K562 (cell line): ENCODE measurements around the gene HOTAIR. TPM values are rescaled to one million over a fixed set of nuclear protein-coding genes. Genes with fewer than 3 reads are reported as not detected.

Experiments
- ATAC-seq: fragments of 200-7000 bp; cut with Tn5 transposase; 3 replicates; pipeline ENCODE4 v1.9.1; 2020; ENCODE audit warnings: moderate library complexity
- BruUV-seq: library from RNA; stranded (reverse); fragments of 400-500 nt; replicated peaks from 2 replicates; lab custom pipeline; 2021; lab: Mats Ljungman, UMichigan
- CTCF ChIA-PET: fragments of 300-600 bp; formaldehyde crosslinking; extraction: SDS; loops from one replicate; lab custom pipeline; 2021; ENCODE audit warnings: low intra/inter-chr PET ratio; lab: Yijun Ruan, JAX
- POLR2A ChIA-PET: fragments of 300-600, 350-650 bp; sonication (Branson Sonifier 250); formaldehyde crosslinking; extraction: SDS; loops from one replicate; lab custom pipeline; 2021; ENCODE audit warnings: antibody characterized with exemption, inconsistent platforms; lab: Yijun Ruan, JAX
- DNase-seq, 4 experiments: peaks; one replicate each; pipeline versions ENCODE4 v3.0.0 to v3.0.0-alpha.2; 2011 to 2018; ENCODE audit warnings: low spot score in 3 of 4, mixed read lengths in 3 of 4; ENCODE audit errors: extremely low read depth in 1 of 4
- FAIRE-seq: peaks from 2 replicates; lab custom pipeline; 2011; peaks lifted over from hg19 to GRCh38; lab: Jason Lieb, UNC
- H2AFZ ChIP-seq: 2 replicates; pipeline ENCODE4 v1.6.0; 2011; ENCODE audit warnings: low read depth, low read length, control low read depth, inconsistent platforms
- H3K27ac ChIP-seq: fragments of 200-600 bp; 3 replicates; pipeline ENCODE4 v1.8.0; 2011; ENCODE audit warnings: low read depth, mild to moderate bottlenecking, control low read depth, inconsistent platforms, low read length, moderate library complexity, mixed read lengths; ENCODE audit errors: extremely low read depth
- H3K27me3 ChIP-seq, 2 experiments: fragments of 300-600 bp in 1 of 2; 2 replicates in 1 of 2; 3 replicates in 1 of 2; pipeline versions ENCODE4 v1.6.0 to v1.8.0; 2011; ENCODE audit warnings: inconsistent platforms in 2 of 2, low read length in 2 of 2, mild to moderate bottlenecking in 1 of 2, mixed read lengths in 1 of 2, moderate library complexity in 1 of 2; ENCODE audit not compliant: control insufficient read depth in 2 of 2, insufficient read depth in 2 of 2
- H3K36me3 ChIP-seq: fragments of 300-600 bp; 3 replicates; pipeline ENCODE4 v1.8.0; 2011; ENCODE audit warnings: mild to moderate bottlenecking, low read length, inconsistent platforms; ENCODE audit not compliant: control insufficient read depth, insufficient read depth
- H3K4me1 ChIP-seq, 2 experiments: fragments of 200-600 bp in 1 of 2; replicated peaks in 1 of 2; 2 replicates in 1 of 2; 3 replicates in 1 of 2; pipeline versions ENCODE4 v1.5.1 to v1.8.0; 2011; ENCODE audit warnings: inconsistent platforms in 2 of 2, low read length in 2 of 2, mild to moderate bottlenecking in 1 of 2, mixed read lengths in 1 of 2, moderate library complexity in 1 of 2; ENCODE audit not compliant: control insufficient read depth in 2 of 2, insufficient read depth in 2 of 2
- H3K4me2 ChIP-seq: 2 replicates; pipeline ENCODE4 v1.6.1; 2011; ENCODE audit warnings: low read length, control low read depth, inconsistent platforms, mixed read lengths; ENCODE audit not compliant: insufficient read depth
- H3K4me3 ChIP-seq: fragments of 200-600 bp; sonication (generic), shearing (Covaris generic); 2 replicates; pipeline ENCODE4 v1.5.1; 2016; ENCODE audit warnings: control low read depth, inconsistent platforms
- H3K79me2 ChIP-seq: fragments of 200-600 bp; 3 replicates; pipeline ENCODE4 v1.8.0; 2011; ENCODE audit warnings: low read length, inconsistent platforms; ENCODE audit not compliant: control insufficient read depth, insufficient read depth
- H3K9ac ChIP-seq, 2 experiments: 2 replicates each; pipeline versions ENCODE4 v1.6.0 to v1.6.1; 2011; ENCODE audit warnings: low read depth in 2 of 2, low read length in 2 of 2, control low read depth in 1 of 2, inconsistent platforms in 1 of 2, mild to moderate bottlenecking in 1 of 2, mixed read lengths in 1 of 2; ENCODE audit not compliant: insufficient read depth in 1 of 2
- H3K9me1 ChIP-seq: one replicate; pipeline ENCODE4 v1.6.0; 2011; ENCODE audit warnings: inconsistent platforms, mild to moderate bottlenecking, low read length, moderate library complexity; ENCODE audit not compliant: control insufficient read depth, insufficient read depth
- H3K9me3 ChIP-seq: replicated peaks from 2 replicates; pipeline ENCODE4 v1.5.1; 2011; ENCODE audit warnings: low read depth, low read length, inconsistent platforms; ENCODE audit not compliant: control insufficient read depth, insufficient read depth
- H4K20me1 ChIP-seq: replicated peaks from 2 replicates; pipeline ENCODE4 v1.6.1; 2011; ENCODE audit warnings: low read length, inconsistent platforms, mixed read lengths; ENCODE audit not compliant: control insufficient read depth, insufficient read depth
- KDM1A ChIP-seq, 2 experiments: fragments of 450-650 bp; IDR thresholded peaks; 2 replicates each; pipeline ENCODE4 v1.6.1; 2016; ENCODE audit warnings: mild to moderate bottlenecking in 2 of 2
- MED1 ChIP-seq: sonication (generic); formaldehyde crosslinking; IDR thresholded peaks from 2 replicates; pipeline ENCODE4 v1.8.1; 2023; ENCODE audit warnings: missing genetic modification reagents, borderline replicate concordance
- RFX5 ChIP-seq: IDR thresholded peaks from 2 replicates; pipeline ENCODE4 v1.6.1; 2011; ENCODE audit warnings: low read depth, mild to moderate bottlenecking, improper control_type of control experiment, low read length
- TAF1 ChIP-seq: IDR thresholded peaks from 2 replicates; pipeline ENCODE4 v1.6.1; 2011; ENCODE audit warnings: mild to moderate bottlenecking, low read length, moderate library complexity; ENCODE audit not compliant: insufficient read depth, control insufficient read depth, severe bottlenecking; ENCODE audit errors: extremely low read depth
- TEAD1 ChIP-seq, 2 experiments: fragments of 450-650 bp in 1 of 2; sonication (generic) in 1 of 2; formaldehyde crosslinking; IDR thresholded peaks; 2 replicates each; pipeline versions ENCODE4 v1.4.0 to v1.8.0; 2020 to 2022; ENCODE audit warnings: mild to moderate bottlenecking in 2 of 2, missing genetic modification reagents in 1 of 2
- ZNF217 ChIP-seq: sonication (generic); formaldehyde crosslinking; IDR thresholded peaks from 2 replicates; pipeline ENCODE4 v1.8.0; 2022; ENCODE audit warnings: mild to moderate bottlenecking, missing genetic modification reagents
- ZNF444 ChIP-seq: fragments of 250-450 bp; sonication (Bioruptor Pico); IDR thresholded peaks from 2 replicates; pipeline ENCODE4 v1.4.0; 2020; ENCODE audit warnings: mild to moderate bottlenecking, moderate library complexity
- ZNF644 ChIP-seq: fragments of 200-800 bp; sonication (Bioruptor generic); IDR thresholded peaks from 2 replicates; pipeline ENCODE4 v1.6.1; 2016; ENCODE audit warnings: low read depth, missing genetic modification characterization, missing compliant biosample characterization
- ZNF707 ChIP-seq: fragments of 250-450 bp; sonication (Bioruptor Pico); conservative IDR thresholded peaks from 2 replicates; pipeline ENCODE4 v1.8.0; 2022; ENCODE audit warnings: inconsistent platforms, mild to moderate bottlenecking, moderate library complexity
- in situ Hi-C: fragments of 300-500 bp; cut with MboI; formaldehyde crosslinking; loops from 4 replicates; pipeline ENCODE4 v1.15.0; 2018; ENCODE audit warnings: inconsistent platforms, mixed read lengths
- intact Hi-C: fragments of 100-400 bp; cut with micrococcal nuclease; formaldehyde crosslinking; loops from 2 replicates; pipeline ENCODE4 v1.14.2; 2022
- polyA plus RNA-seq, 8 experiments: library from polyadenylated mRNA; depleted of rRNA in 4 of 8; stranded (reverse) in 5 of 8; unstranded in 3 of 8; fragments of >200 nt; fragmentation: Nextera tagmentation in 2 of 8; fragmentation: Illumina TruSeq in 1 of 8; extraction: Ambion mirVana in 2 of 8; extraction: Trizol in 1 of 8; gene quantifications; 2 replicates each; pipeline versions ENCODE4 v1.2.1 to v1.2.3, GENCODE V29; 2011 to 2014; ENCODE audit warnings: inconsistent platforms in 1 of 8, missing spikeins in 1 of 8
- total RNA-seq, 7 experiments: library from RNA; depleted of rRNA in 6 of 7; stranded (reverse); fragments of >200 nt in 6 of 7; fragmentation: Illumina TruSeq in 2 of 7; extraction: Trizol in 2 of 7; gene quantifications; 2 replicates each; pipeline versions ENCODE4 v1.2.1 to v1.2.3, GENCODE V29; 2011 to 2021; ENCODE audit warnings: low replicate concordance in 1 of 7
- TF ChIP-seq, protein P1 (sequence below): fragments of 250-450 bp; sonication (Bioruptor Pico); IDR thresholded peaks from 2 replicates; pipeline ENCODE4 v1.6.1; 2021; ENCODE audit warnings: mild to moderate bottlenecking
- TF ChIP-seq, protein P2 (sequence below): fragments of 250-450 bp; sonication (Bioruptor Pico); IDR thresholded peaks from 2 replicates; pipeline ENCODE4 v1.5.0; 2020; ENCODE audit warnings: mild to moderate bottlenecking
- TF ChIP-seq, protein P3 (sequence below): IDR thresholded peaks from 3 replicates; pipeline ENCODE4 v1.6.1; 2011; ENCODE audit warnings: borderline replicate concordance, mild to moderate bottlenecking; ENCODE audit not compliant: insufficient read length, insufficient read depth
- TF ChIP-seq, protein P4 (sequence below): sonication (generic); formaldehyde crosslinking; IDR thresholded peaks from 2 replicates; pipeline ENCODE4 v1.8.1; 2023; ENCODE audit warnings: mild to moderate bottlenecking, missing genetic modification reagents, moderate library complexity

The HOTAIR gene
- total and polyA plus RNA-seq, 9 of the 15 experiments (the other 6 are each of a cell fraction or from before 2014, with no cell fraction given): 0.04 TPM; not detected in 8

DNA sequence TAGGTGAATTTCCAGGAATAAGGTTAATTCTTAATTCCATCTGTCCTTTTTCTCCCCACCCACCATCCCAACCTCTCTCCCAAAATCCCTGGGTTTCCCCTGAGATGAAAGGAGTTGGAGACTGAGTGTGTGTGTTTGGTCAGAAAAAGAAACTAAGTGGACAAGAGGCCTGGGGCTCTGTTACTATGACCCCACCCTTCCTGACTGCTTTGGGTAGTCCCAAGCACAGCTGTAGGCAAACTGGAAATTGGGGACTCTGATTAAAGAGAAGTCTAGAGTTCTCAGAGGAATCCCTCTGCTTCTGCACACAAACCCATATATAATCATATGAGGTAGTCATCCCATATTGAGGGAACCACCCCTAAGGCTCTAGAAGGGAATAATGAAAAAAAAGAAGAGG lies 27.0 kb downstream of the HOTAIR start:
- ChIA-PET POLR2A (no interaction called here), CTCF (interaction anchor here (0.6 kb wide), 1 partner anchor 9 kb away, joined by 8 read pairs; no protein-coding TSS in a partner anchor)
- intact Hi-C loops (loop anchor here (5.0 kb wide), 1 partner anchor 140 kb away; no protein-coding TSS in a partner anchor), in situ Hi-C loops (no loop called here)
- no peak overlapping the region for H2AFZ ChIP-seq
- BruUV-seq: no TSS peak
- H3K27me3 ChIP-seq: peaks cover 39 to 52% of the 10 kb centered on the region in 2 experiments; a peak in 4 of 5 replicates
- H3K9me1 ChIP-seq: no peaks in the 10 kb centered on the region
- no peaks in the 10 kb centered on the region for H3K9me3 ChIP-seq
- H3K4me2 ChIP-seq: no peak overlapping the region
- ATAC-seq (no peak), DNase-seq (no peak), FAIRE-seq (no peak)
- peaks cover 3% of the 10 kb centered on the region; the same call in 1 of the 2 replicates for H4K20me1 ChIP-seq
- H3K9ac ChIP-seq: no peak overlapping the region
- H3K79me2 ChIP-seq: no peaks in the 10 kb centered on the region
- H3K4me1 ChIP-seq: peaks cover 12 to 48% of the 10 kb centered on the region in 2 experiments; a peak in 4 of 5 replicates
- no peak overlapping the region for H3K4me3 ChIP-seq
- no peak for TF ChIP-seq KDM1A (IDR thresholded peaks at IDR 0.05)
- TF ChIP-seq, protein P1, sequence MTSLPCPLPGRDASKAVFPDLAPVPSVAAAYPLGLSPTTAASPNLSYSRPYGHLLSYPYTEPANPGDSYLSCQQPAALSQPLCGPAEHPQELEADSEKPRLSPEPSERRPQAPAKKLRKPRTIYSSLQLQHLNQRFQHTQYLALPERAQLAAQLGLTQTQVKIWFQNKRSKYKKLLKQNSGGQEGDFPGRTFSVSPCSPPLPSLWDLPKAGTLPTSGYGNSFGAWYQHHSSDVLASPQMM (CRISPR knock-in tag): no peak
- TF ChIP-seq, protein P2, sequence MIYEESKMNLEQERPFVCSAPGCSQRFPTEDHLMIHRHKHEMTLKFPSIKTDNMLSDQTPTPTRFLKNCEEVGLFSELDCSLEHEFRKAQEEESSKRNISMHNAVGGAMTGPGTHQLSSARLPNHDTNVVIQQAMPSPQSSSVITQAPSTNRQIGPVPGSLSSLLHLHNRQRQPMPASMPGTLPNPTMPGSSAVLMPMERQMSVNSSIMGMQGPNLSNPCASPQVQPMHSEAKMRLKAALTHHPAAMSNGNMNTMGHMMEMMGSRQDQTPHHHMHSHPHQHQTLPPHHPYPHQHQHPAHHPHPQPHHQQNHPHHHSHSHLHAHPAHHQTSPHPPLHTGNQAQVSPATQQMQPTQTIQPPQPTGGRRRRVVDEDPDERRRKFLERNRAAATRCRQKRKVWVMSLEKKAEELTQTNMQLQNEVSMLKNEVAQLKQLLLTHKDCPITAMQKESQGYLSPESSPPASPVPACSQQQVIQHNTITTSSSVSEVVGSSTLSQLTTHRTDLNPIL: no peak
- TF ChIP-seq ZNF217 (CRISPR knock-in tag): no peak
- no peak for TF ChIP-seq ZNF444
- no peak for TF ChIP-seq ZNF644 (tag)
- no peak for TF ChIP-seq MED1
- TF ChIP-seq RFX5: no peak
- no peak for TF ChIP-seq TEAD1 (CRISPR knock-in tag; IDR thresholded peaks at IDR 0.05)
- TF ChIP-seq ZNF707 (CRISPR knock-in tag): no peak
- TF ChIP-seq, protein P3, sequence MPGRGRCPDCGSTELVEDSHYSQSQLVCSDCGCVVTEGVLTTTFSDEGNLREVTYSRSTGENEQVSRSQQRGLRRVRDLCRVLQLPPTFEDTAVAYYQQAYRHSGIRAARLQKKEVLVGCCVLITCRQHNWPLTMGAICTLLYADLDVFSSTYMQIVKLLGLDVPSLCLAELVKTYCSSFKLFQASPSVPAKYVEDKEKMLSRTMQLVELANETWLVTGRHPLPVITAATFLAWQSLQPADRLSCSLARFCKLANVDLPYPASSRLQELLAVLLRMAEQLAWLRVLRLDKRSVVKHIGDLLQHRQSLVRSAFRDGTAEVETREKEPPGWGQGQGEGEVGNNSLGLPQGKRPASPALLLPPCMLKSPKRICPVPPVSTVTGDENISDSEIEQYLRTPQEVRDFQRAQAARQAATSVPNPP: no peak
- TF ChIP-seq TAF1: no peak
- TF ChIP-seq, protein P4, sequence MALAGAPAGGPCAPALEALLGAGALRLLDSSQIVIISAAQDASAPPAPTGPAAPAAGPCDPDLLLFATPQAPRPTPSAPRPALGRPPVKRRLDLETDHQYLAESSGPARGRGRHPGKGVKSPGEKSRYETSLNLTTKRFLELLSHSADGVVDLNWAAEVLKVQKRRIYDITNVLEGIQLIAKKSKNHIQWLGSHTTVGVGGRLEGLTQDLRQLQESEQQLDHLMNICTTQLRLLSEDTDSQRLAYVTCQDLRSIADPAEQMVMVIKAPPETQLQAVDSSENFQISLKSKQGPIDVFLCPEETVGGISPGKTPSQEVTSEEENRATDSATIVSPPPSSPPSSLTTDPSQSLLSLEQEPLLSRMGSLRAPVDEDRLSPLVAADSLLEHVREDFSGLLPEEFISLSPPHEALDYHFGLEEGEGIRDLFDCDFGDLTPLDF (CRISPR knock-in tag): no peak
- H3K27ac ChIP-seq: no peak overlapping the region
- no peaks in the 10 kb centered on the region for H3K36me3 ChIP-seq
